GM12878 (cell line): ENCODE results near the gene MAML2. TPM values are rescaled to one million over a fixed set of nuclear protein-coding genes. Genes with fewer than 3 reads are reported as not detected.

Experiments
- ATAC-seq: fragments of 200-7000 bp; cut with Tn5 transposase; 3 replicates; pipeline ENCODE4 v1.9.1; 2020; ENCODE audit warnings: mild to moderate bottlenecking, moderate library complexity
- Bru-seq: library from RNA; stranded (reverse); fragments of 400-500 nt; gene quantifications from one replicate; lab custom pipeline; 2021; lab: Mats Ljungman, UMichigan
- BruChase-seq, 2 experiments: library from RNA; stranded (reverse); fragments of 400-500 nt; gene quantifications; one replicate each; lab custom pipeline; 2021; lab: Mats Ljungman, UMichigan
- BruUV-seq: library from RNA; stranded (reverse); fragments of 400-500 nt; replicated peaks from 2 replicates; lab custom pipeline; 2021; lab: Mats Ljungman, UMichigan
- CTCF ChIA-PET: fragments of 300-600 bp; sonication (Branson Sonifier 250); formaldehyde crosslinking; extraction: SDS; loops from one replicate; lab custom pipeline; 2021; ENCODE audit warnings: inconsistent platforms; lab: Yijun Ruan, JAX
- POLR2A ChIA-PET: fragments of 350-600 bp; formaldehyde crosslinking; extraction: SDS; loops from one replicate; lab custom pipeline; 2021; ENCODE audit warnings: inconsistent platforms; lab: Charles Lee
- RAD21 ChIA-PET: fragments of 300-600 bp; sonication (Branson Sonifier 250); formaldehyde crosslinking; loops from one replicate; lab custom pipeline; 2023; ENCODE audit warnings: antibody characterized with exemption; ENCODE audit not compliant: unreplicated experiment; lab: Charles Lee
- SMC1A ChIA-PET: fragments of 300-600 bp; sonication (Branson Sonifier 250); formaldehyde crosslinking; loops from one replicate; lab custom pipeline; 2023; ENCODE audit not compliant: unreplicated experiment, uncharacterized antibody; lab: Charles Lee
- DNase-seq: peaks from one replicate; pipeline ENCODE4 v3.0.0-alpha.2; 2011; ENCODE audit warnings: low read depth, low spot score
- FAIRE-seq: peaks from 3 replicates; lab custom pipeline; 2011; peaks lifted over from hg19 to GRCh38; lab: Jason Lieb, UNC
- H2AFZ ChIP-seq: 2 replicates; pipeline ENCODE4 v1.6.0; 2011; ENCODE audit warnings: low read depth, low read length, control low read depth; ENCODE audit not compliant: control insufficient read depth
- H3K27ac ChIP-seq: 2 replicates; pipeline ENCODE4 v1.5.1; 2011; ENCODE audit warnings: control low read depth; ENCODE audit not compliant: control insufficient read depth, insufficient read depth
- H3K27me3 ChIP-seq, 2 experiments: replicated peaks in 1 of 2; 2 replicates each; pipeline versions ENCODE4 v1.6.0 to v1.6.1; 2011; ENCODE audit warnings: low read length in 1 of 2; ENCODE audit not compliant: control insufficient read depth in 2 of 2, insufficient read depth in 2 of 2
- H3K36me3 ChIP-seq, 2 experiments: 2 replicates each; pipeline ENCODE4 v1.5.1; 2011; ENCODE audit warnings: low read length in 1 of 2; ENCODE audit not compliant: control insufficient read depth in 2 of 2, insufficient read depth in 2 of 2
- H3K4me1 ChIP-seq: 2 replicates; pipeline ENCODE4 v1.6.1; 2011; ENCODE audit warnings: mild to moderate bottlenecking, low read length, moderate library complexity, mixed read lengths; ENCODE audit not compliant: control insufficient read depth, insufficient read depth
- H3K4me2 ChIP-seq: 2 replicates; pipeline ENCODE4 v1.6.0; 2011; ENCODE audit warnings: control low read depth; ENCODE audit not compliant: control insufficient read depth, insufficient read depth
- H3K4me3 ChIP-seq: fragments of 200-600 bp; sonication (generic); 2 replicates; pipeline ENCODE4 v1.5.1; 2016
- H3K79me2 ChIP-seq: 2 replicates; pipeline ENCODE4 v1.6.0; 2011; ENCODE audit warnings: low read length; ENCODE audit not compliant: control insufficient read depth, insufficient read depth
- H3K9ac ChIP-seq: 2 replicates; pipeline ENCODE4 v1.8.0; 2011; ENCODE audit warnings: low read length, control low read depth, mixed read lengths; ENCODE audit not compliant: control insufficient read depth, insufficient read depth
- H3K9me3 ChIP-seq: replicated peaks from 3 replicates; pipeline ENCODE4 v1.5.1; 2011; ENCODE audit warnings: mild to moderate bottlenecking, low read length; ENCODE audit not compliant: control insufficient read depth, insufficient read depth
- H4K20me1 ChIP-seq: 2 replicates; pipeline ENCODE4 v1.6.0; 2011; ENCODE audit not compliant: control insufficient read depth, insufficient read depth
- CEBPB ChIP-seq, 2 experiments: fragments of 150-350 bp in 1 of 2; IDR thresholded peaks; 2 replicates each; pipeline ENCODE4 v1.6.1; 2012 to 2014; ENCODE audit warnings: low read depth in 2 of 2, low read length in 2 of 2, borderline replicate concordance in 1 of 2, inconsistent platforms in 1 of 2
- ETV6 ChIP-seq, 2 experiments: fragments of 450-650 bp in 1 of 2; IDR thresholded peaks in 1 of 2; conservative IDR thresholded peaks in 1 of 2; 2 replicates each; pipeline ENCODE4 v1.6.1; 2014; ENCODE audit warnings: antibody characterized with exemption in 1 of 2, borderline replicate concordance in 1 of 2, low read depth in 1 of 2, mild to moderate bottlenecking in 1 of 2, moderate library complexity in 1 of 2
- FOXM1 ChIP-seq: IDR thresholded peaks from 2 replicates; pipeline ENCODE4 v1.6.1; 2012; ENCODE audit warnings: low read depth, mild to moderate bottlenecking, inconsistent platforms, low read length, moderate library complexity
- GATAD2B ChIP-seq: fragments of 450-650 bp; conservative IDR thresholded peaks from 2 replicates; pipeline ENCODE4 v1.6.1; 2017; ENCODE audit warnings: low read depth, mild to moderate bottlenecking, moderate library complexity
- NFXL1 ChIP-seq: fragments of 450-650 bp; IDR thresholded peaks from 2 replicates; pipeline ENCODE4 v1.6.1; 2017; ENCODE audit warnings: antibody characterized with exemption, mild to moderate bottlenecking, borderline replicate concordance
- NFYB ChIP-seq: IDR thresholded peaks from 2 replicates; pipeline ENCODE4 v1.6.1; 2011; ENCODE audit warnings: low read depth, mild to moderate bottlenecking, low read length, improper control_type of control experiment, moderate library complexity; ENCODE audit not compliant: insufficient read depth
- NR2C2 ChIP-seq: IDR thresholded peaks from 2 replicates; pipeline ENCODE4 v1.6.1; 2011; ENCODE audit warnings: borderline replicate concordance, low read depth; ENCODE audit not compliant: control insufficient read depth, insufficient read length
- SMARCA5 ChIP-seq: fragments of 450-650 bp; IDR thresholded peaks from 2 replicates; pipeline ENCODE4 v1.6.1; 2017; ENCODE audit warnings: mild to moderate bottlenecking
- STAT3 ChIP-seq: IDR thresholded peaks from 2 replicates; pipeline ENCODE4 v1.6.1; 2011; ENCODE audit warnings: low read depth, low read length, improper control_type of control experiment
- ZNF207 ChIP-seq: fragments of 450-650 bp; IDR thresholded peaks from 2 replicates; pipeline ENCODE4 v1.6.1; 2014; ENCODE audit warnings: antibody characterized with exemption, mild to moderate bottlenecking, borderline replicate concordance
- ZNF384 ChIP-seq: IDR thresholded peaks from 2 replicates; pipeline ENCODE4 v1.6.1; 2012; ENCODE audit warnings: low read depth, mild to moderate bottlenecking, low read length, improper control_type of control experiment, borderline replicate concordance
- WGBS: methylation state at CpG from one replicate; pipeline ENCODE4 v1.1.6; 2016; ENCODE audit warnings: low lambda C conversion rate; ENCODE audit not compliant: insufficient replicate concordance, insufficient coverage; ENCODE audit errors: missing lambda C conversion rate; 5-methylcytosine and 5-hydroxymethylcytosine counted together
- in situ Hi-C: fragments of 300-500 bp; cut with MboI; formaldehyde crosslinking; loops from 9 replicates; pipeline ENCODE4 v1.14.3; 2018; ENCODE audit warnings: mixed read lengths
- intact Hi-C: fragments of 100-400 bp; cut with micrococcal nuclease; formaldehyde crosslinking; loops from one replicate; pipeline ENCODE4 v1.14.2; 2022; ENCODE audit not compliant: unreplicated experiment
- long read RNA-seq, 2 experiments: library from polyadenylated mRNA; unstranded; transcript quantifications; one replicate each; pipeline ENCODE4 v2.0.0, GENCODE V29; 2019 to 2020
- polyA minus RNA-seq, 3 experiments: library from RNA; depleted of rRNA, polyadenylated mRNA; stranded (reverse); fragments of >200 nt; gene quantifications; 2 replicates each; pipeline ENCODE4 v1.2.3, GENCODE V29; 2011
- polyA plus RNA-seq, 11 experiments: library from polyadenylated mRNA; depleted of rRNA in 4 of 11; unstranded in 6 of 11; stranded (reverse) in 5 of 11; fragments of >200 nt; fragmentation: Nextera tagmentation in 4 of 11; fragmentation: Illumina TruSeq in 1 of 11; extraction: Ambion mirVana in 4 of 11; extraction: Trizol in 1 of 11; gene quantifications; 1 replicate in 1 of 11; 2 replicates in 10 of 11; pipeline versions ENCODE4 v1.2.1 to v1.2.3, GENCODE V29; 2011 to 2016; ENCODE audit warnings: inconsistent platforms in 2 of 11, missing spikeins in 2 of 11, low read depth in 1 of 11
- total RNA-seq, 4 experiments: library from RNA; depleted of rRNA in 3 of 4; stranded (reverse); fragments of >200 nt in 3 of 4; fragmentation: Illumina TruSeq in 1 of 4; extraction: Trizol in 1 of 4; gene quantifications; 2 replicates each; pipeline versions ENCODE4 v1.2.1 to v1.2.3, GENCODE V29; 2013 to 2021
- TF ChIP-seq, protein P1 (sequence below): IDR thresholded peaks from 2 replicates; pipeline ENCODE4 v1.6.1; 2012; ENCODE audit warnings: mild to moderate bottlenecking, low read depth, low read length

Gene MAML2
- 40.1 and 41.3 TPM in 2 replicates for total RNA-seq (2013; cell fraction: nucleolus; rRNA removed)
- total RNA-seq (2014; rRNA removed) (15.0 and 16.0 TPM in 2 replicates), total RNA-seq (2014; rRNA removed; fragmentation: Illumina TruSeq; extraction: Trizol) (11.4 and 12.6 TPM in 2 replicates), total RNA-seq (2021) (12.7 and 13.3 TPM in 2 replicates), polyA plus RNA-seq (2011; rRNA removed) (12.5 and 15.1 TPM in 2 replicates), polyA plus RNA-seq (2014; fragmentation: Illumina TruSeq; extraction: Trizol) (14.1 and 14.8 TPM in 2 replicates), polyA plus RNA-seq (2014; fragmentation: Nextera tagmentation; extraction: Ambion mirVana) (1 to 10 TPM; 2.5 to 2.6 TPM), polyA plus RNA-seq (2014; rRNA removed) (12.7 and 13.2 TPM in 2 replicates), polyA plus RNA-seq (2016; fragmentation: Nextera tagmentation; extraction: Ambion mirVana) (1 to 10 TPM; 6.8 to 7.5 TPM), polyA minus RNA-seq (2011; rRNA and poly(A)+ RNA removed) (40.1 and 42.2 TPM in 2 replicates), Bru-seq, nascent RNA (percentile 84 among the genes with signal in this experiment), BruChase-seq, experiment 1, labeled RNA remaining after a 6-hour chase (percentile 80 among the genes with signal in this experiment), BruChase-seq, experiment 2, labeled RNA remaining after a 2-hour chase (percentile 84 among the genes with signal in this experiment)
- 3.6 TPM for polyA plus RNA-seq (2011; ENCODE audit: low read depth)
- 15.6 and 18.7 TPM in 2 replicates for polyA plus RNA-seq (2011; cell fraction: cytosol; rRNA removed)
- 14.3 and 15.4 TPM in 2 replicates for polyA plus RNA-seq (2011; cell fraction: nucleus; rRNA removed)
- polyA plus RNA-seq (2012), result 4.3 and 6.8 TPM in 2 replicates
- polyA minus RNA-seq (2011; cell fraction: cytosol; rRNA and poly(A)+ RNA removed), result 13.3 and 17.5 TPM in 2 replicates
- 32.0 and 54.5 TPM in 2 replicates for polyA minus RNA-seq (2011; cell fraction: nucleus; rRNA and poly(A)+ RNA removed)
- long read RNA-seq, experiment 1, partial matches to known transcripts, result 1 of 2 reads
- long read RNA-seq, experiment 1, other reads (novel, unspliced or antisense), result 0 of 2 reads
- long read RNA-seq, experiment 2, partial matches to known transcripts, result 1 of 13 reads
- long read RNA-seq, experiment 2, other reads (novel, unspliced or antisense), result 12 of 13 reads

DNA sequence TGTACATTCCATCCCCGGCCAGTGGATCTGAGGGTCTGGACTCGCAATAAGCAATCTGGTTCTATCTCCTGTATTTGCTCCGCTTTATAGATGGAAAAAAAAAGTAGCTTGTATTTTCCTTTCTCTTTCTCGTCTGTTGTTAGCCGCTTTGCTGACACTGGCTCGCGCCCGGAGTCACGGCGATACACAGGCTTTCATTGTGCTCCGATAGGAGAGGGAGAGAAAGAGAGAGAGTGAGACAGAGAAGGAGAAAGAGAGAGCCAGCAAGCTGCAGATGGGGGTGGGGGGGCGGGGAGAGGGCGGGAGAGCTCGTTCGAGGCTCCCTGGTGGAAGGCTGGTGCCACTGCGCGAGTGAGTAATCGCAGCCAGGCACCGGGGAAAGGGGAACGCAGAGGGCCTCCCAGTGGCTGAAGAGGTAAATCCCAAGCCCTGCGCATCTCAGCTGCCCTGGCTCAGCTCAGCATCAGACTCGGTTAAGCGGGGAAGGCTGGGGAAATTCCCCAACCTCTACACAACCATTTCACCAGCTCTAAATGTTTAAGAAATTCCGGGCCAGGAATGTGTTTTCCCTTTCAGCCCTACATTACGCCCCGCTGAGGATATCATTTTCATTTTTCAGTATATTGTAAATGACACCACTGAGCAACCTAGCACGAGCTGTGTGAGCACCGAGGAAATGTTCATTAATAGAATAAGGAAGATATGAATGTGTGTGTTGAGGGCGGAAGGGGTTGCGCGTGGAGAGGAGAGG lies at the start of gene MAML2:
TSS of gene MAML2 (minus strand) at position 235 of the 751 bp plus-strand sequence. CDS start 1,300 bp downstream, outside the sequence.
- peak within 1 kb of the TSS; percentile 80 for H3K27ac ChIP-seq
- BruUV-seq, result no TSS peak
- H4K20me1 ChIP-seq, result no peaks in the 10 kb centered on the region
- in situ Hi-C loops (loop anchor here (5.0 kb wide), 1 partner anchor 286 kb away; no protein-coding TSS in a partner anchor), intact Hi-C loops (loop anchor here (1.0 to 5.0 kb wide), 7 partner anchors 46 to 421 kb away; partner anchors contain the start of genes CCDC82 and MTMR2)
- no peaks in the 10 kb centered on the region for H3K36me3 ChIP-seq
- H3K9me3 ChIP-seq, result no peaks in the 10 kb centered on the region; the same call in 1 of the 3 replicates
- H3K4me1 ChIP-seq, result peaks cover 12% of the 10 kb centered on the region
- POLR2A ChIA-PET, result interaction anchor here (0.6 to 5.7 kb wide), 20 partner anchors 28 to 550 kb away, joined by 3 to 43 read pairs (median 3); partner anchors contain the start of genes CCDC82 and JRKL
- H3K79me2 ChIP-seq, result peaks cover 49% of the 10 kb centered on the region
- FAIRE-seq, result peak; percentile 65
- peak within 1 kb of the TSS; percentile 94 for H2AFZ ChIP-seq
- CTCF ChIA-PET, result interaction anchor here (0.6 to 11.4 kb wide), 101 partner anchors 8 to 1276 kb away, joined by 3 to 256 read pairs (median 5); partner anchors contain the start of genes CCDC82, CEP57, FAM76B and JRKL
- SMC1A ChIA-PET, result interaction anchor here (0.6 to 11.9 kb wide), 89 partner anchors 8 to 1240 kb away, joined by 3 to 189 read pairs (median 4); partner anchors contain the start of genes CCDC82, CEP57 and JRKL
- RAD21 ChIA-PET, result interaction anchor here (0.6 to 11.4 kb wide), 87 partner anchors 10 to 1191 kb away, joined by 3 to 213 read pairs (median 6); partner anchors contain the start of genes CCDC82 and JRKL
- no peaks in the 10 kb centered on the region for H3K27me3 ChIP-seq
- WGBS, result under 1% methylated on average over 20 of the region's 31 CpGs
- peak within 1 kb of the TSS; percentile 93 for H3K4me2 ChIP-seq
- peak; percentile 91 for DNase-seq
- peak within 1 kb of the TSS; percentile 100 for H3K4me3 ChIP-seq
- peak; percentile 81 for ATAC-seq
- H3K9ac ChIP-seq, result peak within 1 kb of the TSS; percentile 66
- TF ChIP-seq NR2C2, result no peak
- TF ChIP-seq ETV6 (conservative IDR thresholded peaks at IDR 0.05 in 1 of 2, IDR thresholded peaks at IDR 0.05 in 1 of 2; ENCODE audit: borderline replicate concordance in 1 of 2, low read depth in 1 of 2), result no peak; a peak in 1 of 4 replicates
- TF ChIP-seq ZNF384, result no peak; the same call in 1 of the 2 replicates
- peak; percentile 76 for TF ChIP-seq FOXM1
- TF ChIP-seq NFYB, result no peak
- no peak for TF ChIP-seq ZNF207
- no peak for TF ChIP-seq GATAD2B
- TF ChIP-seq CEBPB (IDR thresholded peaks at IDR 0.05; ENCODE audit: borderline replicate concordance in 1 of 2, low read depth in 2 of 2, low read length in 2 of 2), result no peak
- peak; percentile 86; the same call in 1 of the 2 replicates for TF ChIP-seq SMARCA5
- TF ChIP-seq, protein P1, sequence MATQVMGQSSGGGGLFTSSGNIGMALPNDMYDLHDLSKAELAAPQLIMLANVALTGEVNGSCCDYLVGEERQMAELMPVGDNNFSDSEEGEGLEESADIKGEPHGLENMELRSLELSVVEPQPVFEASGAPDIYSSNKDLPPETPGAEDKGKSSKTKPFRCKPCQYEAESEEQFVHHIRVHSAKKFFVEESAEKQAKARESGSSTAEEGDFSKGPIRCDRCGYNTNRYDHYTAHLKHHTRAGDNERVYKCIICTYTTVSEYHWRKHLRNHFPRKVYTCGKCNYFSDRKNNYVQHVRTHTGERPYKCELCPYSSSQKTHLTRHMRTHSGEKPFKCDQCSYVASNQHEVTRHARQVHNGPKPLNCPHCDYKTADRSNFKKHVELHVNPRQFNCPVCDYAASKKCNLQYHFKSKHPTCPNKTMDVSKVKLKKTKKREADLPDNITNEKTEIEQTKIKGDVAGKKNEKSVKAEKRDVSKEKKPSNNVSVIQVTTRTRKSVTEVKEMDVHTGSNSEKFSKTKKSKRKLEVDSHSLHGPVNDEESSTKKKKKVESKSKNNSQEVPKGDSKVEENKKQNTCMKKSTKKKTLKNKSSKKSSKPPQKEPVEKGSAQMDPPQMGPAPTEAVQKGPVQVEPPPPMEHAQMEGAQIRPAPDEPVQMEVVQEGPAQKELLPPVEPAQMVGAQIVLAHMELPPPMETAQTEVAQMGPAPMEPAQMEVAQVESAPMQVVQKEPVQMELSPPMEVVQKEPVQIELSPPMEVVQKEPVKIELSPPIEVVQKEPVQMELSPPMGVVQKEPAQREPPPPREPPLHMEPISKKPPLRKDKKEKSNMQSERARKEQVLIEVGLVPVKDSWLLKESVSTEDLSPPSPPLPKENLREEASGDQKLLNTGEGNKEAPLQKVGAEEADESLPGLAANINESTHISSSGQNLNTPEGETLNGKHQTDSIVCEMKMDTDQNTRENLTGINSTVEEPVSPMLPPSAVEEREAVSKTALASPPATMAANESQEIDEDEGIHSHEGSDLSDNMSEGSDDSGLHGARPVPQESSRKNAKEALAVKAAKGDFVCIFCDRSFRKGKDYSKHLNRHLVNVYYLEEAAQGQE, result no peak
- TF ChIP-seq STAT3, result no peak
- no peak for TF ChIP-seq NFXL1
